Heart right ventricle (tissue), 16 donors: ENCODE measurements around the gene CLRN1. TPM values are rescaled to one million over a fixed set of nuclear protein-coding genes. Genes with fewer than 3 reads are reported as not detected.
A peak's percentile ranks its signal among the peaks of the same experiment; 100 is the strongest.

ENCODE experiments used
- ATAC-seq, 8 donors: fragments of 200-7000 bp; cut with Tn5 transposase; one replicate each; pipeline ENCODE4 v1.9.1; 2020; ENCODE audit warnings: mild to moderate bottlenecking in 8 of 8, moderate library complexity in 8 of 8, moderate number of reproducible peaks in 1 of 8
- DNase-seq, 2 donors: peaks; one replicate each; pipeline ENCODE4 v3.0.0-alpha.2; 2020
- H3K27ac ChIP-seq, 10 donors: fragments of 200-600 bp; sonication (generic) in 2 of 10; one replicate each; pipeline versions ENCODE4 v1.5.0 to v1.8.0; 2020 to 2022; ENCODE audit warnings: mild to moderate bottlenecking in 3 of 10
- H3K27me3 ChIP-seq, 7 donors: fragments of 200-600 bp; one replicate each; pipeline ENCODE4 v1.8.0; 2021 to 2022; ENCODE audit warnings: mild to moderate bottlenecking in 2 of 7
- H3K36me3 ChIP-seq, 9 donors: fragments of 200-600 bp; sonication (generic) in 1 of 9; one replicate each; pipeline versions ENCODE4 v1.5.0 to v1.8.0; 2020 to 2022; ENCODE audit warnings: mild to moderate bottlenecking in 2 of 9
- H3K4me1 ChIP-seq, 9 donors: fragments of 200-600 bp; sonication (generic) in 1 of 9; one replicate each; pipeline versions ENCODE4 v1.5.0 to v1.8.0; 2020 to 2022; ENCODE audit warnings: mild to moderate bottlenecking in 4 of 9
- H3K4me3 ChIP-seq, 10 donors: fragments of 200-600 bp; sonication (generic) in 2 of 10; one replicate each; pipeline versions ENCODE4 v1.5.0 to v1.8.0; 2020 to 2022; ENCODE audit warnings: mild to moderate bottlenecking in 7 of 10, moderate library complexity in 2 of 10
- H3K9me3 ChIP-seq, 11 donors: fragments of 200-600 bp in 10 of 11; sonication (generic) in 2 of 11; one replicate each; pipeline versions ENCODE4 v1.5.0 to v1.8.0; 2013 to 2022; ENCODE audit warnings: mild to moderate bottlenecking in 2 of 11, control low read depth in 1 of 11, moderate library complexity in 1 of 11
- WGBS, 2 donors: extraction: QIAGEN DNeasy Blood & Tissue Kit; methylation state at CpG; one replicate each; pipeline ENCODE4 v1.1.7; 2013; ENCODE audit warnings: inconsistent platforms in 1 of 2; 5-methylcytosine and 5-hydroxymethylcytosine counted together
- intact Hi-C, 10 donors: fragments of 100-400 bp; cut with DNase I; formaldehyde crosslinking; loops; one replicate each; pipeline versions ENCODE4 v1.11.1 to v1.14.2; 2022
- polyA plus RNA-seq, 2 donors: library from polyadenylated mRNA; stranded (reverse); fragments of 200-250 nt; gene quantifications; one replicate each; pipeline ENCODE4 v1.2.3, GENCODE V29; 2013
- total RNA-seq, 10 donors: library from RNA; stranded (reverse); fragmentation: NEBNext Ultra II Directional in 3 of 10; extraction: Animal tissue kit (Norgen Biotek cat#: 25700) in 3 of 10; gene quantifications; one replicate each; pipeline versions ENCODE4 v1.2.1 to v1.2.4, GENCODE V29; 2021 to 2023
- TF ChIP-seq, protein P1 (sequence below), 9 donors: fragments of 200-600 bp; sonication (generic) in 2 of 9; IDR thresholded peaks; one replicate each; pipeline versions ENCODE4 v1.5.0 to v1.8.0; 2021 to 2022; ENCODE audit warnings: antibody characterized with exemption in 9 of 9, mild to moderate bottlenecking in 5 of 9, moderate library complexity in 1 of 9
- donor health status: Arrhythmogenic right ventricular cardiomyopathy.
- donor health status: ischemic (EF 13 %, LVEDD 7.1; RV severe dilation, severe dysfunction).
- donor health status: healthy with polysubstance abuse.
- donor health status: DM: no; HTN: yes; CAD: no.
- donor health status: DM: no; HTN: no; CAD: no.
- donor health status: ischemic (EF 25% LVEDD 6.9; RV normal size, moderate dysfunction).
- donor health status: ischemic (EF 25% LVEDD 5.7; RV mildly dilated, moderate dysfunction).
- donor health status: healthy.
- donor health status: DM: yes; HTN: yes; CAD: no.
- donor health status: Ischemic cardiomyopathy.
- donor health status: ischemic (EF 35%, LVEDD 5.7; RV mildly dilated, moderate dysfunction).
- donor health status: nonischemic (EF 11% LVEDD 7.7; RV severe dilation, severe dysfunction).
- donor health status: DM: yes; HTN: yes; CAD: no.
- donor health status: PGD.
- donor health status: ischemic (EF 29% LVEDD 5.4; RV normal size, mild dysfunction).
- donor health status: nonischemic (EF 23%, LVEDD 6.1; RV moderate dilation, normal function).

CLRN1 gene
- total and polyA plus RNA-seq, 12 donors, result not detected

DNA sequence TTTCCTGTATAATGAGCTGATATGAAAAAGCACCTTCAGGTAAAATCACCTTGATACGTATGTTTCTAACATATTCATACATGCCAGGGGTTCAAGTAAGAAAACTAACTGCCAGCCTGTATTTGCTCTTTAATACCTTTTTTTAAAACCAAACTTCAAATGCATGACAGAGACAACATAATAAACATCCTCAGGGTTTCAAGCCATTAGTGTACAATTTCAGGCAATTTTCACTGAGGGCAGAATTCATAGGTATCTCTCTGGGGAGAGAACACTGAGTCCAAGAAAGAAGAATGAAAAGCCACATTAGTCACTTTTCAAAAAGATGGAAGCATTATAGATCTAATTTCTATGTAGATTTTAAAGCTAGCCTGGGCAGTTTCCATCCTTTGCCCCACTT is 94.2 kb downstream of the CLRN1 start:
- 95 to 96% methylated on average over 1 of the region's 1 CpG for WGBS, 2 donors
- ATAC-seq (no peak), DNase-seq (no peak)
- H3K36me3 ChIP-seq, result no peaks in the 10 kb centered on the region
- TF ChIP-seq, protein P1, sequence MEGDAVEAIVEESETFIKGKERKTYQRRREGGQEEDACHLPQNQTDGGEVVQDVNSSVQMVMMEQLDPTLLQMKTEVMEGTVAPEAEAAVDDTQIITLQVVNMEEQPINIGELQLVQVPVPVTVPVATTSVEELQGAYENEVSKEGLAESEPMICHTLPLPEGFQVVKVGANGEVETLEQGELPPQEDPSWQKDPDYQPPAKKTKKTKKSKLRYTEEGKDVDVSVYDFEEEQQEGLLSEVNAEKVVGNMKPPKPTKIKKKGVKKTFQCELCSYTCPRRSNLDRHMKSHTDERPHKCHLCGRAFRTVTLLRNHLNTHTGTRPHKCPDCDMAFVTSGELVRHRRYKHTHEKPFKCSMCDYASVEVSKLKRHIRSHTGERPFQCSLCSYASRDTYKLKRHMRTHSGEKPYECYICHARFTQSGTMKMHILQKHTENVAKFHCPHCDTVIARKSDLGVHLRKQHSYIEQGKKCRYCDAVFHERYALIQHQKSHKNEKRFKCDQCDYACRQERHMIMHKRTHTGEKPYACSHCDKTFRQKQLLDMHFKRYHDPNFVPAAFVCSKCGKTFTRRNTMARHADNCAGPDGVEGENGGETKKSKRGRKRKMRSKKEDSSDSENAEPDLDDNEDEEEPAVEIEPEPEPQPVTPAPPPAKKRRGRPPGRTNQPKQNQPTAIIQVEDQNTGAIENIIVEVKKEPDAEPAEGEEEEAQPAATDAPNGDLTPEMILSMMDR (IDR thresholded peaks at IDR 0.05), result no peak
- peaks cover 0 to 32% (median 13%) of the 10 kb centered on the region in 9 donors for H3K4me1 ChIP-seq
- H3K9me3 ChIP-seq, result no peaks in the 10 kb centered on the region
- H3K27me3 ChIP-seq, result no peaks in the 10 kb centered on the region
- intact Hi-C loops, result no loop called here
- no peak overlapping the region for H3K27ac ChIP-seq
- no peak overlapping the region for H3K4me3 ChIP-seq

- ATAC-seq (no peak), DNase-seq (no peak)
Measured at GRCh38 chr3:150877303-150877702, 95.2 kb downstream of the CLRN1 start.

DNA sequence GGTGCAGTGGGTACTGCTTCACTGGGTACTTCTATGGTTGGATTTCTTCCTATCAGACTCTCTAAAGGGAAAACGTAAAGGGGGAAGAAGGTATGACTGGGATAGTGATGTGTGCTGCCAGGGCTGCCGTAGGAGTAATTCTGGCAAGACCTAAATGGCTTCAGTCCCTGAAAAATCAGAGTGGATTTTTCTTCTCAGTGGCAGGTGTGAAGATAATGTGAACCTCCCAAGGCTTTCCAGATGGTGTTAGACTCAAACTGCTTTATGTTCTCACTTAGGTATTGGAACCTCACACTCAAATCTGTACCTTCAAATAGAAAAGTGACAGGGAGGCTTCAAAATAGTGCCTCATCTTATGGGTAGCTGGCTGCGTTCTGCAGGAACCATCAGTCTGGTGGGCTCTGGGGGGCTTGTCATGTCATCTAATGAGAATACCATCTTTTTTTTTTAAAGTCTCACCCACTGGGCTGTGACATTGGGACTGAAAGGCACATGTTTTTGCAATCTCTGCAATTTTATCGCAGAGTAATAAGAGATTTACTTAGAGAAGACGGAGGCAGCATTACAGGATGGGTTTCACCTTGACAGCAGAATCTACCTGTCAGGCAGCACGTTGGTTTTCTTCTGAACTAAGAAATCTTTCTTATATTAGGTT is 95.8 kb downstream of the CLRN1 start:
- intact Hi-C loops, result no loop called here
- no peak for ATAC-seq

More at GRCh38 chr3:150877303-150877702, 95.2 kb downstream of the CLRN1 start:
- no peak overlapping the region for H3K4me3 ChIP-seq
- intact Hi-C loops, result no loop called here
- 83 to 95% methylated on average over 3 of the region's 3 CpGs for WGBS, 2 donors
- TF ChIP-seq, protein P1 (IDR thresholded peaks at IDR 0.05), result no peak
- H3K27me3 ChIP-seq, result no peaks in the 10 kb centered on the region
- peaks cover 0 to 32% (median 13%) of the 10 kb centered on the region in 9 donors for H3K4me1 ChIP-seq
- peak overlapping the region in 1 of 10 donors; percentile 12 for H3K27ac ChIP-seq
- no peaks in the 10 kb centered on the region for H3K9me3 ChIP-seq
- H3K36me3 ChIP-seq, result no peaks in the 10 kb centered on the region

More for the DNA sequence above, 95.8 kb downstream of the CLRN1 start:
- DNase-seq, result no peak
- Histone ChIP-seq H3K9me3 (no peaks in the 10 kb centered on the region), H3K4me1 (peaks cover 0 to 32% (median 13%) of the 10 kb centered on the region in 9 donors), H3K4me3 (no peak overlapping the region), H3K27ac (peak overlapping the region in 2 of 10 donors; percentile 12 to 39), H3K36me3 (no peaks in the 10 kb centered on the region), H3K27me3 (no peaks in the 10 kb centered on the region)
- 74 to 80% methylated on average over 6 of the region's 6 CpGs for WGBS, 2 donors
- TF ChIP-seq, protein P1 (IDR thresholded peaks at IDR 0.05), result no peak

Other genes starting within 250 kb of the CLRN1 start
- 10 to 100 TPM; 11.5 to 30.7 (median 20.8) TPM for gene SIAH2, start 209.6 kb downstream of the CLRN1 start, total RNA-seq
- 10 to 100 TPM in 1 of 2 donors, 1 to 10 TPM in 1; 6.1 to 16.0 TPM for gene SIAH2, start 209.6 kb downstream of the CLRN1 start, polyA plus RNA-seq
- gene MINDY4B, start 67.3 kb downstream of the CLRN1 start, total RNA-seq, result under 1 TPM in 2 of 10 donors, not detected in 8; 0.19 to 0.60 TPM
- not detected for gene MINDY4B, start 67.3 kb downstream of the CLRN1 start, polyA plus RNA-seq
- 1 to 10 TPM in 5 of 10 donors, under 1 TPM in 5; 0.05 to 4.5 (median 0.98) TPM for gene MED12L, start 112.9 kb upstream of the CLRN1 start, total RNA-seq
- under 1 TPM; 0.03 to 0.07 TPM for gene MED12L, start 112.9 kb upstream of the CLRN1 start, polyA plus RNA-seq
- 1 to 10 TPM in 1 of 10 donors, under 1 TPM in 3, not detected in 6; 0.31 to 3.7 (median 0.47) TPM for gene GPR171, start 230.5 kb upstream of the CLRN1 start, total RNA-seq
- under 1 TPM; 0.36 to 0.66 TPM for gene GPR171, start 230.5 kb upstream of the CLRN1 start, polyA plus RNA-seq